Measurements from ENCODE around the gene PRELID3B.

PRELID3B gene

DNA sequence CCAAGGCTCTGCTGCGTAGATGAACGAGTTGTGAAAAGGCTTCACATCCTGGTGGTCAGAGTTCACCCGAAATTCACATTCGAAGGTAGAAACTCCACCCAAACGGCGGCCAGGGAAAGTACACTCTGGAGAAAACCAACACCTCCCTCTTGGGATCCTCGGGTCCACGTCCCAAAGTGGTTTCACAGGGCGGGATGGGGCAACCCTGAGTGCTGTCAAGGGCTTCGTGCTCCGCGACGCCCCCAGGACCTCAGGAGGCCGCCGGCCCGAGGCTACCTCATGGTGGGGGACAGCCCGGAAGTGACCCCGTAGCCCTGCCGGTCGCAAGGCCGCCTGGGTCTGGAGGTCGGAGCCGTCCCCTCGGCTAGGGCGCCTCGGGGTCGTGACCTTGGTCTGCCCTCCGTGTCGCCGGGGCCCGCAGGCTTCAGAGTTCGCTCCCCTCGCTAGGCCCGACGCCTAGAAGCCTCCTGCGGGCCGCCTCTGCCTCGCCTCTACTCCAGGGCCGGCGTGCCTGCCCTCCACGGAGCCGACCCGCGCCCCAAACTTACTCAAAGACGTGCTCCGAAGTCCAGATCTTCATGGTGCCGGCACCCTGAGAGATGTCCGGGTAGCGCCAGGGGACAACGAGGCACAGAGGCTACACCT lies at the start of gene PRELID3B:
TSS of gene PRELID3B (minus strand) at position 636 of the 645 bp plus-strand sequence. CDS start at position 580, 56 bp downstream.
- no peak for TF ChIP-seq ZBTB7A (IDR thresholded peaks at IDR 0.05; ENCODE audit: low read depth)
- peak; percentile 36; the same call in 1 of the 2 replicates for TF ChIP-seq TAF1 (IDR thresholded peaks at IDR 0.05; ENCODE audit: low read depth)
- no peak for TF ChIP-seq FOXM1 (IDR thresholded peaks at IDR 0.05; ENCODE audit: borderline replicate concordance, low read depth)
- TF ChIP-seq RAD21 (IDR thresholded peaks at IDR 0.05; ENCODE audit: low read depth), result no peak
- TF ChIP-seq, protein P1, sequence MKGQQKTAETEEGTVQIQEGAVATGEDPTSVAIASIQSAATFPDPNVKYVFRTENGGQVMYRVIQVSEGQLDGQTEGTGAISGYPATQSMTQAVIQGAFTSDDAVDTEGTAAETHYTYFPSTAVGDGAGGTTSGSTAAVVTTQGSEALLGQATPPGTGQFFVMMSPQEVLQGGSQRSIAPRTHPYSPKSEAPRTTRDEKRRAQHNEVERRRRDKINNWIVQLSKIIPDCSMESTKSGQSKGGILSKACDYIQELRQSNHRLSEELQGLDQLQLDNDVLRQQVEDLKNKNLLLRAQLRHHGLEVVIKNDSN (IDR thresholded peaks at IDR 0.05), result no peak
- TF ChIP-seq, protein P2, sequence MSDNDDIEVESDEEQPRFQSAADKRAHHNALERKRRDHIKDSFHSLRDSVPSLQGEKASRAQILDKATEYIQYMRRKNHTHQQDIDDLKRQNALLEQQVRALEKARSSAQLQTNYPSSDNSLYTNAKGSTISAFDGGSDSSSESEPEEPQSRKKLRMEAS (IDR thresholded peaks at IDR 0.05), result peak; percentile 48; the same call in 1 of the 2 replicates
- no peak for TF ChIP-seq CEBPB (IDR thresholded peaks at IDR 0.05)
- no peak for TF ChIP-seq CREB1 (IDR thresholded peaks at IDR 0.05; ENCODE audit: low read depth)

DNA sequence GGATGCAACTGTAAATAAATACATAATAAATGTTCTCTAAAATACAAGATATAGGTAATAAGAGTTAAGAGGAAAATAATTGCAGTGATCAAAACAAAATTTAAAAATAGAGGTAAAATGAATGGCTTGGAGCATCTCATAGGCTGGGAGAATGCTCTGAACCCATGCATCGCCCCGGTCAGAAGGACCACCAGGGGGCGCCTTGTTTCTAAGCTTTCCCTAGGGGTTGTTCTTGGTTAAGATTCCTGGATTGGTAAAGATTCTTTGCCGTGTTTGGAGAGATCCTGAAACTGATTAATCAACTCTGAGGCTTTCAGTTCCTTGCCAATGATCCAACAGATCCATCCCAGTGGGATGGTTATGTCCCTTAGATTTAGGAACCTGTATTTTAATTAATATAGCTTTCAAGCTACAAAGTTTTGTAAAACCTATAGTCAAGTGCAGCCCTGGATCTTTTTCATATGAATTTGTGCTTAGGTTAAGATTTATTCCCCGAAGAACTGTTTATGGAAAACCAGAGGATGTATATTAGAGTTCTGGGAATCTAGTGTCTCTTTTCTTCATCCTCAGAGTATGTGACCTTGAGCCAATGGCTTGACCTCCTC lies 45.3 kb upstream of the PRELID3B start:
- no peak for TF ChIP-seq TCF12 (IDR thresholded peaks at IDR 0.05; ENCODE audit: low read depth)
- TF ChIP-seq YY1 (IDR thresholded peaks at IDR 0.05; ENCODE audit: low read depth), result no peak
- TF ChIP-seq FOXM1 (IDR thresholded peaks at IDR 0.05; ENCODE audit: borderline replicate concordance, low read depth), result no peak
- peak; percentile 66 for TF ChIP-seq RAD21 (IDR thresholded peaks at IDR 0.05; ENCODE audit: low read depth)
- no peak for TF ChIP-seq EGR1 (IDR thresholded peaks at IDR 0.05)

DNA sequence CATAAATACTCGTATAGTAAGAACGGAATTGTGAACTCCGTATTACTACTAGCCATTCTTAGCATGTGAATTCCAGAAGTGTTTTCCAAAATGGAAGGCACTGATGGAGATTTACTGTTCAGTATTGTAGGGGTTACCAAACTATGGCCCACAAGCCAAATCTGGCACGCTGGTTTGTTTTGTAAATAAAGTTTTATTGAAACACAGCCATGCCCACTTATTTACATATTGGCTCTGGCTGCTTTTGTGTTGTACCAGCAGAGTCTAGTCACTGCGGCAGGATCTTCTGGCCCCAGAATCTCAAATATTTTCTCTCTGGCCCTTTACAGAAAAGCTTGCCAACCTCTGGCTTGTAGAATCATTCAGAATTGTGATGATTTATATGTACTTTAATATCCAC lies 44.3 kb upstream of the PRELID3B start:
- TF ChIP-seq, protein P1 (IDR thresholded peaks at IDR 0.05), result no peak
- TF ChIP-seq YY1 (IDR thresholded peaks at IDR 0.05; ENCODE audit: low read depth), result no peak
- TF ChIP-seq, protein P2 (IDR thresholded peaks at IDR 0.05), result no peak
- TF ChIP-seq EGR1 (IDR thresholded peaks at IDR 0.05), result no peak
- no peak for TF ChIP-seq NFIC (IDR thresholded peaks at IDR 0.05)
- no peak for TF ChIP-seq TAF1 (IDR thresholded peaks at IDR 0.05; ENCODE audit: low read depth)
- no peak for TF ChIP-seq CREB1 (IDR thresholded peaks at IDR 0.05; ENCODE audit: low read depth)
- no peak for TF ChIP-seq FOXM1 (IDR thresholded peaks at IDR 0.05; ENCODE audit: borderline replicate concordance, low read depth)
- no peak for TF ChIP-seq TEAD4 (IDR thresholded peaks at IDR 0.05)
- no peak for TF ChIP-seq CEBPB (IDR thresholded peaks at IDR 0.05)

DNA sequence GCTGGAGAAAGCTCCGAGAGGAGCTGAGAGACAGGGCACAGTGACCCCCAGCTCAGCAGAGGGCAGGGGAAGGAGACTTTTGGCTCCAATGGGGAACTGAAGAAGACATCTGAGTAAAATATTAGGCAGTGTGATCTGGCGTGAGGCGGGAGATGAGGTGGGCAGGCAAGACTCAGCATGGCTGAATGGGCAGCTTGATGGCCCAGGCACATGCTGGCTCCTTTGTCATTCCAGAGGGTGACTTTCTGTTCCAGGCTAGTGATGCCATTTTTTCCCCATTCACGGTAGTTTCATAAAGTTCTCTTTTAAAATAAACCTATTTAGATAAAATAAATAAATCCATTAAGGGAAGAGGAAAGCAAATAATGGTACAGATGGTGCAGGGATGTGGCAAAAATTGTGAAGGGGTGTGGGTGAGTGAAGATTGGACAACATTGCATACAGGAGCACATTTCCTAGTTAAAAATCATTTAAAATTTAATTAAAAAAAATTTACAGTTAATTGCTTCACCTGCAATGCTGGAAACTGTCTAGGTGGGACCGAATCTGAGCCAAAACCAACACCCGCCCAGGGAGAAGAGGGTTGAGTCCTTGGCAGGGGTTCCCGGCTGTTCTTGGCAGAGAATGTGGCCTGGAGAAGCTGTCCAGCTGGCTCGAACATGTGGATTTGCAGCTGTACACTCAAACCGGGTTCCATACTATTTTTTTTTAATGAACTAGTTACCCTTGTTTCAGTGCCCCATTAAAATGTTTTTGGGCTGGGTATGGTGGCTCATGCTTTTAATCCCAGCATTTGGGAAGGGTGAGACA lies 41.7 kb upstream of the PRELID3B start:
- no peak for TF ChIP-seq YY1 (IDR thresholded peaks at IDR 0.05; ENCODE audit: low read depth)
- no peak for TF ChIP-seq CREB1 (IDR thresholded peaks at IDR 0.05; ENCODE audit: low read depth)
- TF ChIP-seq TAF1 (IDR thresholded peaks at IDR 0.05; ENCODE audit: low read depth), result no peak
- TF ChIP-seq FOXM1 (IDR thresholded peaks at IDR 0.05; ENCODE audit: borderline replicate concordance, low read depth), result no peak
- TF ChIP-seq TCF12 (IDR thresholded peaks at IDR 0.05; ENCODE audit: low read depth), result no peak
- TF ChIP-seq RAD21 (IDR thresholded peaks at IDR 0.05; ENCODE audit: low read depth), result no peak
- TF ChIP-seq, protein P1 (IDR thresholded peaks at IDR 0.05), result no peak
- TF ChIP-seq, protein P2 (IDR thresholded peaks at IDR 0.05), result no peak

DNA sequence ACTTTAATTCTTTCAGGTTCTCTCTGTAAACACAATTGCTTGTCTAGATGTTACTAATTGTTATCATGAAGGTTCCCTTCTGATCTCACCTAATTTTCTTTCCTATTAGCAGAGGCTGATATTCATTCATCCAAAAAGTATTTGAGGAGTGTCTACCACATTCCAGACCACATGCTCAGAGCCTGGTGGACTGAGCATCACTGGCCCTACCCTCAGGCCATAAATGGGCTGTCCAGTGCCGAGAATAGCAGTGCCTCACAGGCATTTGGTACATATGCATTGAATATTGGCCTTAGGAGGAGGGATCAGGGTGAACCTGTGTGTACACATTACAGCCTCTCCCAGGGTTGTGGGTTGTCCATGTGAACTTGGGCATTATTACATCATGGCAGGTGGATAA lies 40.4 kb upstream of the PRELID3B start:
- no peak for TF ChIP-seq TEAD4 (IDR thresholded peaks at IDR 0.05)
- no peak for TF ChIP-seq YY1 (IDR thresholded peaks at IDR 0.05; ENCODE audit: low read depth)
- TF ChIP-seq TCF12 (IDR thresholded peaks at IDR 0.05; ENCODE audit: low read depth), result no peak
- no peak for TF ChIP-seq EP300 (IDR thresholded peaks at IDR 0.05; ENCODE audit: borderline replicate concordance)
- TF ChIP-seq, protein P3, sequence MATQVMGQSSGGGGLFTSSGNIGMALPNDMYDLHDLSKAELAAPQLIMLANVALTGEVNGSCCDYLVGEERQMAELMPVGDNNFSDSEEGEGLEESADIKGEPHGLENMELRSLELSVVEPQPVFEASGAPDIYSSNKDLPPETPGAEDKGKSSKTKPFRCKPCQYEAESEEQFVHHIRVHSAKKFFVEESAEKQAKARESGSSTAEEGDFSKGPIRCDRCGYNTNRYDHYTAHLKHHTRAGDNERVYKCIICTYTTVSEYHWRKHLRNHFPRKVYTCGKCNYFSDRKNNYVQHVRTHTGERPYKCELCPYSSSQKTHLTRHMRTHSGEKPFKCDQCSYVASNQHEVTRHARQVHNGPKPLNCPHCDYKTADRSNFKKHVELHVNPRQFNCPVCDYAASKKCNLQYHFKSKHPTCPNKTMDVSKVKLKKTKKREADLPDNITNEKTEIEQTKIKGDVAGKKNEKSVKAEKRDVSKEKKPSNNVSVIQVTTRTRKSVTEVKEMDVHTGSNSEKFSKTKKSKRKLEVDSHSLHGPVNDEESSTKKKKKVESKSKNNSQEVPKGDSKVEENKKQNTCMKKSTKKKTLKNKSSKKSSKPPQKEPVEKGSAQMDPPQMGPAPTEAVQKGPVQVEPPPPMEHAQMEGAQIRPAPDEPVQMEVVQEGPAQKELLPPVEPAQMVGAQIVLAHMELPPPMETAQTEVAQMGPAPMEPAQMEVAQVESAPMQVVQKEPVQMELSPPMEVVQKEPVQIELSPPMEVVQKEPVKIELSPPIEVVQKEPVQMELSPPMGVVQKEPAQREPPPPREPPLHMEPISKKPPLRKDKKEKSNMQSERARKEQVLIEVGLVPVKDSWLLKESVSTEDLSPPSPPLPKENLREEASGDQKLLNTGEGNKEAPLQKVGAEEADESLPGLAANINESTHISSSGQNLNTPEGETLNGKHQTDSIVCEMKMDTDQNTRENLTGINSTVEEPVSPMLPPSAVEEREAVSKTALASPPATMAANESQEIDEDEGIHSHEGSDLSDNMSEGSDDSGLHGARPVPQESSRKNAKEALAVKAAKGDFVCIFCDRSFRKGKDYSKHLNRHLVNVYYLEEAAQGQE (IDR thresholded peaks at IDR 0.05; ENCODE audit: low read depth), result no peak
- no peak for TF ChIP-seq CREB1 (IDR thresholded peaks at IDR 0.05; ENCODE audit: low read depth)
- TF ChIP-seq, protein P2 (IDR thresholded peaks at IDR 0.05), result no peak
- TF ChIP-seq FOXM1 (IDR thresholded peaks at IDR 0.05; ENCODE audit: borderline replicate concordance, low read depth), result no peak
- TF ChIP-seq EGR1 (IDR thresholded peaks at IDR 0.05), result no peak
- TF ChIP-seq ZBTB7A (IDR thresholded peaks at IDR 0.05; ENCODE audit: low read depth), result no peak
- TF ChIP-seq CEBPB (IDR thresholded peaks at IDR 0.05), result no peak
- TF ChIP-seq RAD21 (IDR thresholded peaks at IDR 0.05; ENCODE audit: low read depth), result no peak
- TF ChIP-seq, protein P1 (IDR thresholded peaks at IDR 0.05), result no peak
- TF ChIP-seq TAF1 (IDR thresholded peaks at IDR 0.05; ENCODE audit: low read depth), result no peak
- TF ChIP-seq NFIC (IDR thresholded peaks at IDR 0.05), result no peak

Measured in Ishikawa (cell line).